ENCODE data around the gene CACNB2.

DNA sequence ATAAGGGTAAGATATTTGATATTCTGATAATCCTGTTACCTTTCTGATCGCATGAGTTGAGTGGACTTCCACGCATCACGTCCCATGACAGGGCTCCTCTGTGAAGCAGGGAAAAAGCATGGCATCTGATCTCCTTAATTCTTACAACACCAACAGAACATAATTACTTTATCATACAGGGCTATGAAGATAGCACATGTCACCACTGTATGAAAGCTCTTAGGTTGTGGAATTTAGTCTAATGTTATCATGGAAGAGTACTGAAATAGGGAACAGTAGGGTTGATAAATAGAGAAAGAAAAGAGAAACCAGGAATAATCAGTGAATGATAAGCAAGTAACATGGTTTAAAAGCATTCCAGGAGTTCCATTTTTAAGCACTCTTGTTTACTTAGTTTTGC lies 212.0 kb downstream of the CACNB2 start:
- no peak for TF ChIP-seq POLR2A (IDR thresholded peaks at IDR 0.05; ENCODE audit: low read depth, low read length)
- TF ChIP-seq PAX5 (IDR thresholded peaks at IDR 0.05; ENCODE audit: insufficient read depth, low read length, severe bottlenecking), result no peak
- TF ChIP-seq POLR2AphosphoS5 (IDR thresholded peaks at IDR 0.05; ENCODE audit: low read depth, low read length), result no peak
